Raji (cell line): ENCODE data around the gene PIKFYVE.

Experiments used
- POLR2A ChIP-seq: IDR thresholded peaks from 2 replicates; pipeline ENCODE4 v1.6.1; 2011; ENCODE audit warnings: low read depth, low read length, control low read depth; ENCODE audit not compliant: insufficient read depth

PIKFYVE gene

GRCh38 chr2:208250388-208250787 is 15.7 kb upstream of the PIKFYVE start:
- no peak for TF ChIP-seq POLR2A

GRCh38 chr2:208251098-208251497 is 15.0 kb upstream of the PIKFYVE start:
- TF ChIP-seq POLR2A = no peak

DNA sequence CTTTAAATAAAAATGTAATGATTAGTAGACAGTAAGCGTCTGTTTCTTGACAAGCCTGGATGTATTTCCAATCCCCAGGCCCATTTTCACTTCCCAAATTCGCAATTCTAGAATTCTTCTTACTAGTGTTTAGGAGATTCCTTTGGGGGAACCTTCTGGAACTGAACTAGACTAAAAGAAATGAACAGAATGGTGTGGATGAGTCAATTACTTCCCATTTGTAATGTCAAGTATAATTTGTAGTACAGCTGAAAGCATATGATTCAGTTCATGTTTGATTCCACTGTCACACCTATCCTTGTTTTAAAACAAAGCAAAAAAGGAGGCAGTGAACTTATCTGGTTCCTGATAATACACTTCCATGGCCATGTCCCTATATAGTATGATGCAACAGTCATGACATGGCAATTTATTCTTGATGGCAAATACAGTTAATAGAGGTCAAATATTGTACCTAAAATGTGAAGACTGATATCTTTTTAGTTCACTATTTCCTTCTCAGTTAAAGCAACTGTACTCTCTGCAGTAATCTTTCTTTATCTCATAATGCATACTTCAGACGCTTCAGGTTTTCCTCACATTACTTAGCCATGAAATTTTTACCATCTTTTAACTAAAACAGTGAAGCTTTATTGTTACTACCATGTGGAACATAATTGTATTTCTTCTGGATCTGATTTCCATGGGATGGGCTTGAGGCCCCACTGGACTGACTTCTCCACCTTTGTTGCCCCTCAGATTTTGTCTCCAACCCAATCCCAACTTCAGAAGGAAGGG is 13.2 kb upstream of the PIKFYVE start:
- no peak for TF ChIP-seq POLR2A

DNA sequence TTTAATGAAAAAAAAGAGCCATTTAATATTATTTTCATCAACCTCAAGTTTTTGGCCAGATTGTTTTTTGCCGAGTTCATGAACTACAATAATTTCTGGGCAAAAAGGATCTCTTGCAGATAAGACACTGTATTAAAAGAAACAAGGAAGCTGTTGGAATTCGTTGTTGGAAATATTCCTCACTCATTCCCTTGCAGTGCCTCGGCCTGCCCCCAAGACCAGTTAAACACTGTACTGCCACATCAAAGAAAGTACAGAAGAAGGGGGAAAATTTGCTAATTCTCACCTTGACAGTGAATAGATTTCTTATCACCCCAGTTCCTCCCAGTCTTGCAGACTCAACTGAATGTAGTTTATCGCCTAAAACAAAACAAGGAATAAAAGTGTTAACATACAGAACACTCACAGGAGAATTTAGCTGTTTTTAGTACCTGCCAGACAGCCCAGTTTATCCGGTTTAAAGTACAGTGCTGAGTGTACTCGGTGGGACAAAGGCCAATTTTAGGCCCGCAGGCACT is 12.4 kb upstream of the PIKFYVE start:
- TF ChIP-seq POLR2A = no peak

DNA sequence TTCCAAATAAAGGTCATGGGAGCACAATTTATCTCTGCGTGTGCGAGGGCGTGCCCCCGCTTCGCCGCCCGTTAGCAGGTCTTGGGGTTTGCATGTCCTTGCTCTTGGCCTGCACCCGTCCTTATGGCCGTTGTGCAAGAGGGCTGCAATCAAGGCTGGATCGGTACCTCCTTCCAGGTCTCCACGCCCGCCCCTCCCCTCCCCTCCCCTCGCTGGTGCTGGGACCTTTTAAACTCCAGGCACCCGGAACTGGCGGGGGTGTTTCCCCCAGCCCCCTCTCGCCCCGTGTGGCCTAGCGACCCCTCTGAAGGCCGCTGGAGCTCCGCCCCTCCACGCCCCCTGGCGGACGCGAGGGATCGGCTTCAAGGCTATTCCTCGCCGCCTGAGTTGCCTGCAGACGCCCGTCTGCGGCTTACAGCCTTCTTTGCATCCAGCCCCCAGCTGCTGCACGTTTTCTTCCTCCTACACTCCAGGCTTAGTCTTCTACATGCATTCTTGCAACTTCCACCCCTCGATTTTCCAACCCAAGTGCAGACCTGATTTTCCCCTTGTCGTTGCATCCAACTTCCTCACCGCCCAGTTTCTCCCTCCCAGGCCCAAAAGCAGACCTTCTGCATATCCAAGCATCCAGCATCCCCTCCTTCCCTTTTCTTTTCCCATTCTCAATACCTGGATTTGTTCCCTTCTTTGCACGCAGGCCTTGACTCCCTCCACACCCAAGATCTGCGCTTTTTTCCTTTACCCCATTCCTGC is 11.8 kb upstream of the PIKFYVE start:
- no peak for TF ChIP-seq POLR2A

GRCh38 chr2:208254871-208255556 is 11.0 kb upstream of the PIKFYVE start, which contains the start of gene IDH1:
TSS of gene IDH1 (minus strand) at chr2:208255071. CDS start at chr2:208251551, 3,520 bp downstream.
- peak; percentile 78 for TF ChIP-seq POLR2A

DNA sequence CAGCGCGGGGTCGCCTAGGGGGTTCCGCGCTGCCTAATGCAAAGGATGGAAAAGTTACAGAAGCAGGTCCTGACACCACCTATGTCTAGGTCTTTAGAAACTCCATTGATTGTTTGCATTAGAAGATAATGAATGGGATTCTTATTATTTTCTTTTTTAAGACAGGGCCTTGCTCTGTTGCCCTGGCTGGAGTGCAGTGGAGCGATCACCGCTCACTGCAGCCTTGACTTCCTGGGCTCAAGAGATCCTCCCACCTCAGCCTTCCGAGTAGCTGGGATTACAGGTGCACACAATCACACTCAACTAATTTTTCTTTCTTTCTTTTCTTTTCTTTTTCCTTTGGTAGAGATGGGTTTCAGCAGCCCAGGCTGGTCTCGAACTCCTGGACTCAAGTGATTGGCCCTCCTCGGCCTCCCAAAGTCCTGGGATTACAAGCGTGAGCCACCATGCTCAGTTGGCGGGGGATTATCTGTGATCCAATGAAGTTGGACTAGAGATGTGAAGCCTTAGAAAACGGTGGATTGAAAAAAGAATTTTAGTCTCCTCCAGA is 10.4 kb upstream of the PIKFYVE start:
- no peak for TF ChIP-seq POLR2A

DNA sequence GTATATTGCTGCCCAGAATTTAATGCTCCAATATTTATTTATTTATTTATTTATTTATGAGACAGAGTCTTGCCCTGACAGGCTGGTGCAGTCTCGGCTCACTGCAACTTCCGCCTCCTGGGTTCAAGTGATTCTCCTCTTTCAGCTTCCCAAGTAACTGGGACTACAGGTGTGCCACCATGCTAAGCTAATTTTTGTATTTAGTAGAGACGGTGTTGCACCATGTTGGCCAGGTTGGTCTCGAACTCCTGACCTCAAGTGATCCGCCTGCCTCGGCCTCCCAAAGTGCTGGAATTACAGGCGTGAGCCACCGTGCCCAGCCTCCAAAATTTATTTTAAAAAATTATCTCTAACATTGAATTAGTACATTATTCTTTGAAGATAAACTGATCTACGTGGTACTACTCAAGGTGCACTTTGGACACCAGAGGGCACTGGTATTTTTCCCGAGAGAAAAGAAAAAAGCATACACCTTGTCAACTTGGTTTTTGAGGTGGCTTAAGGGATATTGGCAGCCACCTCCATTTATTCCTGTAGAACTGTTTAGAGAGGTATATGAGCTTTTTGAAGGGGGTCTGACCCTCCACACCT is 9.8 kb upstream of the PIKFYVE start:
- no peak for TF ChIP-seq POLR2A

- TF ChIP-seq POLR2A = peak; percentile 32; the same call in 1 of the 2 replicates
Measured at GRCh38 chr2:208265371-208265800, 669 bp upstream of the PIKFYVE start.

DNA sequence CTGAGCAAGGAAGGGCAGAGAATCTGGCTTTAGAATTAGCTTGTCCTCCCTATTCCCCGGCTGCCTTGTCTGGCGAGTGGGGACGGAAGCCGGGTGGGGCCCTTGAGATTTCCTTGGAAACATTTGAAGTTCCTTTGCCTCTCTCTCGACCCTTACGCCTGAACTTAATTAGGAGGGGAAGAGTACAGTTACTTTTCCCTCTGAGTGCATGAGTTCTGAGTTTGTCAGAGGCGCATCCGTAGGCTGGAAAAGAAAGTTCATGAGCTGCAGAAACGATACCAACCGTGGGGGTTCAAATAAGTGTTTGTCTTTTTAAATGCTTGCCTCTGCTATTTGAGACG is 468 bp downstream of the PIKFYVE start:
- no peak for TF ChIP-seq POLR2A

DNA sequence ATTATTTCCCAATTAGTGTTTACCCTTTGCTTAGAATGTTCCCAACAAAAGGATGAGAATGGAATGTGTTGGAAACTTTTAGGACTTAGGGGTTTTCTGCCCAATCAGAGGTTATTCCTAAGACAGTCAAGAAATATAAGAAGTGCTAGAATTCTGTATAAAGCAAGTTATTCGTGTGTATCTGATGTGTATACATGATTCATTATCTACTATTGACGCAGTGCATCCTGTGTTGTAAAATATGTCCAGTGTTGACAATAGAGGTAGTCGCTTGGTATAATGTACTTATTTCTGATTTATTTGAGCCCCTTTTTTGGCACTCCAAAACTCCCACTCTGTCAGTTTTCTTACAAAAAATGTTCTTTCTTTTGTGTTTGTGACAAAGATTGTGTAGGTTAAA is 881 bp downstream of the PIKFYVE start:
- TF ChIP-seq POLR2A = no peak

DNA sequence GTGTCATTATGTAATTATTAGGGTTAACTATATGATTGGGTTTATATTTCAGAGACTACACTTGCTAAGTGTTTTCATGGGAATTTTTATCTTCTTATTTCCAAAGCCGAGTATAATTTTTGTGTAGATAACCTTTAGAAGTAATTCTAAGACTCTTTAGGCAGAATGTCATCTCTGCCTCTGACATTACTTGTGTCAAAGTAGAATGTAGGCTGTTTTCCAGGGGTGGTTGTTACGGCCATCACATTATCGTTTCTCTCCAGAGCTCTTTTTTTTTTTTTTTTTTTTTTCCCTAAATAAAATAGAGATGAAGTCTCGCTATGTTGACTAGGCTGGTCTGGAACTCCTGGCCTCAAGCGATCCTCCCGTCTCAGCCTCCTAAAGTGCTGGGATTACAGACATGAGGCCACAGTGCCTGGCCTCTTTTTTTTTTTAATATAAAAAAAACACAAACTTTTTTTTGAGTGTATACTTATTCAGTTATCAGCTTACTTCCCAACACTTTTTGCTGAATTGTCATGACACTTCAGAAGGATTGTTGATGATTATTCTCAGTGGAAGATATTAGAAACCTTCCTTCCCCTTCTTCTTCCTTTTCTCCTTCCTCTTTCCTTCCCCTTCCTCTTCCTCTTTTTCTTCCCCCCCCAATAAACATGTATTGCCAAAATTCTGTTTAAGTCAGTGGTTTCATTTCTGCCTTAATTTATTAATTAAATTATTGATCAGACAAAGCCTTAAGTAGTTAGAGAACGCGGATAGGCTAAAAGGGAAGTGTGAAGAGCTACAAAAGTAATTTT is 2.3 kb downstream of the PIKFYVE start:
- no peak for TF ChIP-seq POLR2A

DNA sequence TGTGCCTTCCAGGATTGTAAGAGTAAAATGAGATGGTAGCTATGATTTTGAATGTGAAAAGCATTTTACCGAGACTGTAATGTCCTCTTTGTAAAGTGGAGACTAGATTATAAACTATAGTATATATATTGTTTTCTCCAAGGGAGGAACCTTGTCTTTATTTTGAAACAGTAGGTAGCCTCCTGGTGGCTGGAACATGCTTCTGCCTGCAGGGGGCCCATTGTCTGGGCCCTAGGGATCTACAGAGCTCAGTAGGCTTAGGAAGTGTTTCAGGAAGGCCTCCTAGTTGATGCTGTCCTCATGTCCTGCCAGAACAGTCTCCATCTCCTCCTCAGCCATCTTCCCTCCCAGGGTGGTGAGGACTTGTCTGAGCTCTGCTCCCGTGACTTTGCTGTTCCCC is 3.0 kb downstream of the PIKFYVE start:
- TF ChIP-seq POLR2A = no peak

- TF ChIP-seq POLR2A = no peak
Measured at GRCh38 chr2:208274748-208275147, 8.7 kb downstream of the PIKFYVE start.
